Spleen (tissue), 11 donors: ENCODE measurements around the gene LGR6. TPM values are rescaled to one million over a fixed set of nuclear protein-coding genes. Genes with fewer than 3 reads are reported as not detected.

ENCODE experiments used
- DNase-seq: peaks from one replicate; pipeline ENCODE4 v3.0.0-alpha.2; 2020
- H3K27ac ChIP-seq, 8 donors: fragments of 200-600 bp; sonication (generic) in 7 of 8; 1 replicate in 4 of 8; 2 replicates in 4 of 8; pipeline versions ENCODE4 v1.5.0 to v1.8.0; 2016 to 2021; ENCODE audit warnings: inconsistent platforms in 4 of 8, mild to moderate bottlenecking in 4 of 8, moderate library complexity in 1 of 8
- H3K27me3 ChIP-seq, 7 donors: fragments of 200-600 bp; sonication (generic) in 6 of 7; replicated peaks in 1 of 7; 1 replicate in 4 of 7; 2 replicates in 3 of 7; pipeline versions ENCODE4 v1.5.0 to v1.8.0; 2016 to 2021; ENCODE audit warnings: inconsistent platforms in 3 of 7, mild to moderate bottlenecking in 1 of 7
- H3K36me3 ChIP-seq, 6 donors: fragments of 200-600 bp; sonication (generic) in 5 of 6; 1 replicate in 4 of 6; 2 replicates in 2 of 6; pipeline versions ENCODE4 v1.5.0 to v1.8.0; 2016 to 2021; ENCODE audit warnings: inconsistent platforms in 2 of 6
- H3K4me1 ChIP-seq, 6 donors: fragments of 200-600 bp; sonication (generic) in 5 of 6; 1 replicate in 3 of 6; 2 replicates in 3 of 6; pipeline versions ENCODE4 v1.5.0 to v1.8.0; 2016 to 2021; ENCODE audit warnings: inconsistent platforms in 3 of 6
- H3K4me3 ChIP-seq, 8 donors: fragments of 200-600 bp; sonication (generic) in 7 of 8; 1 replicate in 4 of 8; 2 replicates in 4 of 8; pipeline versions ENCODE4 v1.5.0 to v1.8.0; 2016 to 2021; ENCODE audit warnings: inconsistent platforms in 4 of 8, mild to moderate bottlenecking in 4 of 8, moderate library complexity in 2 of 8
- H3K9me3 ChIP-seq, 8 donors: fragments of 200-600 bp; sonication (generic) in 7 of 8; 1 replicate in 4 of 8; 2 replicates in 4 of 8; pipeline versions ENCODE4 v1.5.0 to v1.8.0; 2016 to 2021; ENCODE audit warnings: inconsistent platforms in 4 of 8
- CTCF ChIP-seq, 11 experiments: fragments of 200-600 bp in 7 of 11; fragments of 450-650 bp in 4 of 11; sonication (generic) in 4 of 11; IDR thresholded peaks in 8 of 11; conservative IDR thresholded peaks in 3 of 11; 1 replicate in 7 of 11; 2 replicates in 4 of 11; pipeline versions ENCODE4 v1.4.0 to v1.8.0; 2016 to 2021; ENCODE audit warnings: antibody characterized with exemption in 11 of 11, inconsistent platforms in 4 of 11, mild to moderate bottlenecking in 1 of 11
- POLR2A ChIP-seq, 3 donors: fragments of 450-650 bp; IDR thresholded peaks; one replicate each; pipeline ENCODE4 v1.5.1; 2017; ENCODE audit warnings: antibody characterized with exemption in 3 of 3, mild to moderate bottlenecking in 1 of 3
- POLR2AphosphoS5 ChIP-seq, 3 donors: sonication (generic); formaldehyde crosslinking; IDR thresholded peaks; one replicate each; pipeline ENCODE4 v1.5.1; 2017; ENCODE audit warnings: antibody characterized with exemption in 3 of 3
- WGBS, 5 donors: extraction: QIAGEN DNeasy Blood & Tissue Kit in 3 of 5; methylation state at CpG; one replicate each; pipeline versions ENCODE4 v1.1.5 to v1.1.7; 2013 to 2018; 5-methylcytosine and 5-hydroxymethylcytosine counted together
- intact Hi-C: fragments of 100-400 bp; cut with DNase I; formaldehyde crosslinking; loops from one replicate; pipeline ENCODE4 v1.15.0; 2023; ENCODE audit warnings: low total_unique reads
- polyA plus RNA-seq, 3 donors: library from polyadenylated mRNA; stranded (reverse); fragments of 200-250 nt; gene quantifications; one replicate each; pipeline ENCODE4 v1.2.1, GENCODE V29; 2013
- total RNA-seq, 7 donors: library from RNA; depleted of rRNA in 3 of 7; stranded (reverse); fragments of >200 nt in 3 of 7; fragmentation: NEBNext Ultra II Directional in 4 of 7; extraction: Animal tissue kit (Norgen Biotek cat#: 25700) in 4 of 7; gene quantifications; one replicate each; pipeline versions ENCODE4 v1.1.0 to v1.2.1, GENCODE V29; 2016 to 2021
- donor health status: healthy with polysubstance abuse.
- donor health status: DM: no; HTN: no; CAD: no; lungs with moderate emphysema.
- donor health status: DM: no; HTN: no; CAD: no.
- donor health status: Bipolar disorder and iron deficiency.
- donor health status: healthy.
- donor health status: DM: no; HTN: no; CAD: no.
- donor health status: DM: yes; HTN: yes; CAD: no.

The LGR6 gene
- total and polyA plus RNA-seq, 10 donors, result 0.61 to 24.5 (median 5.3) TPM

- no peaks in the 10 kb centered on the region for H3K27me3 ChIP-seq
- H3K9me3 ChIP-seq, result no peaks in the 10 kb centered on the region
- peak; percentile 51 for DNase-seq
- H3K27ac ChIP-seq, result no peak overlapping the region
- intact Hi-C loops, result no loop called here
- H3K4me3 ChIP-seq, result no peak overlapping the region
- 67 to 87% (median 71%) methylated on average over 3 to 9 of the region's 9 CpGs for WGBS, 5 donors
- no peaks in the 10 kb centered on the region for H3K36me3 ChIP-seq
- no peaks in the 10 kb centered on the region for H3K4me1 ChIP-seq
- TF ChIP-seq POLR2A (IDR thresholded peaks at IDR 0.05) (no peak), POLR2AphosphoS5 (IDR thresholded peaks at IDR 0.05) (no peak), CTCF (IDR thresholded peaks at IDR 0.05 in 8 of 11, conservative IDR thresholded peaks at IDR 0.05 in 3 of 11) (no peak)
These were observed 51.3 kb downstream of the LGR6 start for GRCh38 chr1:202244841-202245261.

GRCh38 chr1:202245391-202245790 is 51.8 kb downstream of the LGR6 start:
- TF ChIP-seq POLR2AphosphoS5 (IDR thresholded peaks at IDR 0.05) (no peak), CTCF (IDR thresholded peaks at IDR 0.05 in 8 of 11, conservative IDR thresholded peaks at IDR 0.05 in 3 of 11) (no peak), POLR2A (IDR thresholded peaks at IDR 0.05) (no peak)
- H3K27ac ChIP-seq, result no peak overlapping the region
- no peaks in the 10 kb centered on the region for H3K9me3 ChIP-seq
- no peaks in the 10 kb centered on the region for H3K27me3 ChIP-seq
- peak; percentile 56 for DNase-seq
- no peaks in the 10 kb centered on the region for H3K36me3 ChIP-seq
- no peaks in the 10 kb centered on the region for H3K4me1 ChIP-seq
- H3K4me3 ChIP-seq, result no peak overlapping the region
- intact Hi-C loops, result no loop called here
- WGBS, 5 donors, result 79 to 94% (median 92%) methylated on average over 6 to 8 of the region's 8 CpGs

GRCh38 chr1:202247104-202247503 is 53.5 kb downstream of the LGR6 start:
- intact Hi-C loops, result no loop called here
- DNase-seq, result no peak
- Histone ChIP-seq H3K9me3 (no peaks in the 10 kb centered on the region), H3K4me1 (no peaks in the 10 kb centered on the region), H3K27ac (no peak overlapping the region), H3K4me3 (no peak overlapping the region), H3K36me3 (no peaks in the 10 kb centered on the region), H3K27me3 (peaks cover 0 to 9% (median 0%) of the 10 kb centered on the region in 7 donors)
- TF ChIP-seq POLR2A (IDR thresholded peaks at IDR 0.05) (no peak), POLR2AphosphoS5 (IDR thresholded peaks at IDR 0.05) (no peak), CTCF (IDR thresholded peaks at IDR 0.05 in 8 of 11, conservative IDR thresholded peaks at IDR 0.05 in 3 of 11) (no peak)
- 91 to 95% (median 91%) methylated on average over 6 of the region's 6 CpGs for WGBS, 5 donors

- Histone ChIP-seq H3K4me3 (no peak overlapping the region), H3K27ac (no peak overlapping the region), H3K9me3 (no peaks in the 10 kb centered on the region), H3K27me3 (peaks cover 0 to 9% (median 0%) of the 10 kb centered on the region in 7 donors), H3K4me1 (no peaks in the 10 kb centered on the region), H3K36me3 (no peaks in the 10 kb centered on the region)
- no peak for TF ChIP-seq POLR2A (IDR thresholded peaks at IDR 0.05)
- TF ChIP-seq POLR2AphosphoS5 (IDR thresholded peaks at IDR 0.05), result no peak
- TF ChIP-seq CTCF (IDR thresholded peaks at IDR 0.05 in 8 of 11, conservative IDR thresholded peaks at IDR 0.05 in 3 of 11), result no peak
- 60 to 76% (median 68%) methylated on average over 15 to 20 of the region's 20 CpGs for WGBS, 5 donors
- intact Hi-C loops, result no loop called here
- peak; percentile 49 for DNase-seq
These were observed 54.5 kb downstream of the LGR6 start for GRCh38 chr1:202247837-202248795.
